ENCODE data around the gene LMTK3. TPM values are rescaled to one million over a fixed set of nuclear protein-coding genes. Genes with fewer than 3 reads are reported as not detected.
"Not testable (repeated sequence)": the region's sequence is repeated elsewhere in the genome, so short reads cannot be mapped to it uniquely, and the experiment has no call there.

Gene LMTK3
- total RNA-seq, 1 donor from 2014 or later, result 0.11 TPM

GRCh38 chr19:48530770-48531169 lies 19.1 kb upstream of the LMTK3 start:
- H3K36me3 ChIP-seq, result no peaks in the 10 kb centered on the region
- H3K4me3 ChIP-seq, result no peak overlapping the region
- TF ChIP-seq CTCF (IDR thresholded peaks at IDR 0.05), result no peak
- intact Hi-C loops (cut with DNase I), result no loop called here
- H3K4me1 ChIP-seq, result no peaks in the 10 kb centered on the region
- no peak overlapping the region for H3K27ac ChIP-seq
- no peaks in the 10 kb centered on the region for H3K27me3 ChIP-seq
- DNase-seq (ENCODE audit: low spot score in 2 of 2), result no peak
- H3K9me3 ChIP-seq, result peaks cover 0 to 23% of the 10 kb centered on the region in 2 donors

GRCh38 chr19:48530066-48530720 lies 18.6 kb upstream of the LMTK3 start:
- no peak for DNase-seq (ENCODE audit: low spot score in 2 of 2)
- intact Hi-C loops (cut with DNase I), result no loop called here
- no peak for TF ChIP-seq CTCF (IDR thresholded peaks at IDR 0.05)
- H3K27ac ChIP-seq, result no peak overlapping the region
- H3K27me3 ChIP-seq, result no peaks in the 10 kb centered on the region
- H3K9me3 ChIP-seq, result peaks cover 0 to 23% of the 10 kb centered on the region in 2 donors
- H3K36me3 ChIP-seq, result no peaks in the 10 kb centered on the region
- H3K4me3 ChIP-seq, result no peak overlapping the region
- no peaks in the 10 kb centered on the region for H3K4me1 ChIP-seq

DNA sequence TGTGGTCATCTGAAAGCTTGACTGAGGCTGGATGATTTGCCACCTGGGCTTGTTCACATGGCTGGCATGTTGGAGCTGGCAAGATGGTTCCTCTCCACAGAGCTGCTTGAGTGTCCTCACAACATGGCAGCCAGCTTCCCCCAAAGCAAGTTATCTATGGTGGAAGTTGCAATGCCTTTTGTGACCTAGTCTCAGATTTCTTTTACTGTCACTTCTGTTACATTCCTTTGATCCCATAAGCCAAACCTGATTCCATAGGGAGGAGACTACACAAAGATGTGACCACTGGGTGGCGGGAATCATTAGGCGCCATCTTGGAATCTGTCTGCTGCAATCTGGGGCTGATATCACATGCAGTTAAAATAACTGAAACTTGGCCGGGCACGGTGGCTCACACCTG lies 17.5 kb upstream of the LMTK3 start:
- Histone ChIP-seq H3K27ac (no peak overlapping the region), H3K36me3 (no peaks in the 10 kb centered on the region), H3K9me3 (peaks cover 0 to 27% of the 10 kb centered on the region in 2 donors), H3K27me3 (no peaks in the 10 kb centered on the region), H3K4me1 (no peaks in the 10 kb centered on the region), H3K4me3 (no peak overlapping the region)
- no peak for TF ChIP-seq CTCF (IDR thresholded peaks at IDR 0.05)
- DNase-seq (ENCODE audit: low spot score in 2 of 2), result no peak
- intact Hi-C loops (cut with DNase I), result no loop called here

DNA sequence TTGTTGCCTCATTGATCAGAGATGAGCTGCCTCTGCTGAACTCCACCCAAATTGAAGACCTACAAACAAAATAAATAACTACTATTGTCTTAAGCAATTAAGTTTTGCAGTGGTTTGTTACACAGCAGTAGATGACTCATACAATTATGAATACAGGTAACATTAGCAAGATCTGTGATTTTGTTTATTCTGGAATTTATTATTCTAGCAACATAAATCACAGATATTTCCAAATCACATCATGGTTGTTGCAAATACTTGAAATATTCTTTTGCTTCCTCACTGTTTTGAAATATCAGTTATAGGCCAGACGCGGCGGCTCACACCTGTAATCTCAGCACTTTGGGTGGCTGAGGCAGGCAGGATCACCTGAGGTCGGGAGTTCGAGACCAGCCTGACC lies 13.1 kb upstream of the LMTK3 start:
- no peaks in the 10 kb centered on the region for H3K27me3 ChIP-seq
- no peaks in the 10 kb centered on the region for H3K36me3 ChIP-seq
- H3K4me3 ChIP-seq, result no peak overlapping the region
- no peak for TF ChIP-seq CTCF (IDR thresholded peaks at IDR 0.05)
- peaks cover 0 to 33% of the 10 kb centered on the region in 2 donors for H3K9me3 ChIP-seq
- H3K4me1 ChIP-seq, result no peaks in the 10 kb centered on the region
- intact Hi-C loops (cut with DNase I), result no loop called here
- no peak for DNase-seq (ENCODE audit: low spot score in 2 of 2)
- no peak overlapping the region for H3K27ac ChIP-seq

DNA sequence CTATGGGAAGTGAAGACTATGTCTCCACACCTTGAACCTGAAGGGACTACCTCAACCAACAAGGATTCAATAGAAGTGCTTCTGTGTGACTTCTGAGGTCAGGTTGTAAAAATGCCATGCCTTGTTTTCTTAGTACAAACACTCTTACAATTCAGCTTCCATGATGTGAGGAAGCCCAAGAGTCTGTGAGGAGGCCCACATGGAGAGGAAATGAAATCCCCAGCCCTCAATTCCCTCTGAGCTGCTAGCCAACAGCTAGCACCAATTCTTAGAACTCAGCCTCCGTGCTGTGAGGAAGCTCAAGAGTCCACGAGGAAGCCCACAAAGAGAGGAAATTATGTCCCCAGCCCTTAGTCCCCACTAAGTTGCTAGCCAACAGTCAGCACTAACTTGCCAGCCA lies 12.6 kb upstream of the LMTK3 start:
- Histone ChIP-seq H3K4me1 (no peaks in the 10 kb centered on the region), H3K4me3 (no peak overlapping the region), H3K9me3 (peaks cover 0 to 33% of the 10 kb centered on the region in 2 donors), H3K27ac (no peak overlapping the region), H3K27me3 (no peaks in the 10 kb centered on the region), H3K36me3 (no peaks in the 10 kb centered on the region)
- intact Hi-C loops (cut with DNase I), result no loop called here
- no peak for TF ChIP-seq CTCF (IDR thresholded peaks at IDR 0.05)
- DNase-seq (ENCODE audit: low spot score in 2 of 2), result no peak

GRCh38 chr19:48520134-48520533 lies 8.5 kb upstream of the LMTK3 start:
- H3K36me3 ChIP-seq, result no peaks in the 10 kb centered on the region
- intact Hi-C loops (cut with DNase I), result no loop called here
- H3K9me3 ChIP-seq, result peaks cover 0 to 10% of the 10 kb centered on the region in 2 donors
- no peak overlapping the region for H3K27ac ChIP-seq
- TF ChIP-seq CTCF (IDR thresholded peaks at IDR 0.05), result no peak
- H3K4me1 ChIP-seq, result no peaks in the 10 kb centered on the region
- no peaks in the 10 kb centered on the region for H3K27me3 ChIP-seq
- DNase-seq (ENCODE audit: low spot score in 2 of 2), result no peak
- H3K4me3 ChIP-seq, result no peak overlapping the region

- H3K27ac ChIP-seq; H3K4me1 ChIP-seq; H3K4me3 ChIP-seq; H3K36me3 ChIP-seq; DNase-seq (ENCODE audit: low spot score in 2 of 2); intact Hi-C loops (cut with DNase I); H3K27me3 ChIP-seq; H3K9me3 ChIP-seq: not testable (repeated sequence)
These were observed 7.8 kb upstream of the LMTK3 start for GRCh38 chr19:48519426-48519825.
